Panc1 (cell line): ENCODE results near the gene CRADD. TPM values are rescaled to one million over a fixed set of nuclear protein-coding genes. Genes with fewer than 3 reads are reported as not detected.

Source experiments
- ATAC-seq: fragments of 200-7000 bp; cut with Tn5 transposase; 2 replicates; pipeline ENCODE4 v1.9.1; 2020; ENCODE audit warnings: mild to moderate bottlenecking, moderate library complexity
- BruUV-seq: library from RNA; stranded (reverse); fragments of 400-500 nt; replicated peaks from 2 replicates; lab custom pipeline; 2021; lab: Mats Ljungman, UMichigan
- CTCF ChIA-PET: fragments of 300-600 bp; sonication (Branson Sonifier 250); formaldehyde crosslinking; loops from one replicate; lab custom pipeline; 2022; ENCODE audit warnings: antibody characterized with exemption; lab: Charles Lee
- POLR2A ChIA-PET: fragments of 300-600 bp; sonication (Branson Sonifier 250); formaldehyde crosslinking; loops from one replicate; lab custom pipeline; 2022; ENCODE audit warnings: antibody characterized with exemption; lab: Charles Lee
- DNase-seq: peaks from one replicate; pipeline ENCODE4 v3.0.0-alpha.2; 2010; ENCODE audit warnings: low read depth, low spot score
- H3K27ac ChIP-seq: 2 replicates; pipeline ENCODE4 v1.5.1; 2011; ENCODE audit warnings: mild to moderate bottlenecking, low read length, inconsistent platforms
- H3K27me3 ChIP-seq: fragments of 200-500 bp; sonication (Bioruptor generic); 2 replicates; pipeline ENCODE4 v1.6.0; 2014; ENCODE audit warnings: low read length, inconsistent platforms; ENCODE audit not compliant: control insufficient read depth, insufficient read depth
- H3K36me3 ChIP-seq: fragments of 200-500 bp; sonication (Bioruptor generic); 2 replicates; pipeline ENCODE4 v1.5.1; 2014; ENCODE audit warnings: inconsistent platforms, mild to moderate bottlenecking, low read length, moderate library complexity; ENCODE audit not compliant: control insufficient read depth, insufficient read depth
- H3K4me1 ChIP-seq: 2 replicates; pipeline ENCODE4 v1.5.1; 2011; ENCODE audit warnings: inconsistent platforms, mild to moderate bottlenecking, low read length, moderate library complexity; ENCODE audit not compliant: control insufficient read depth, insufficient read depth
- H3K4me3 ChIP-seq, 2 experiments: 2 replicates each; pipeline ENCODE4 v1.5.1; 2011 to 2012; ENCODE audit warnings: low read depth in 2 of 2, low read length in 2 of 2, mild to moderate bottlenecking in 2 of 2, inconsistent platforms in 1 of 2, moderate library complexity in 1 of 2
- H3K9me3 ChIP-seq: fragments of 200-500 bp; sonication (Bioruptor generic); 2 replicates; pipeline ENCODE4 v1.5.1; 2014; ENCODE audit warnings: low read depth, mild to moderate bottlenecking, inconsistent platforms, low read length, moderate library complexity; ENCODE audit not compliant: control insufficient read depth, insufficient read depth
- CTCF ChIP-seq: fragments of 450-650 bp; IDR thresholded peaks from 2 replicates; pipeline ENCODE4 v1.5.1; 2017; ENCODE audit warnings: mild to moderate bottlenecking
- POLR2AphosphoS5 ChIP-seq: IDR thresholded peaks from 2 replicates; pipeline ENCODE4 v1.6.1; 2012; ENCODE audit warnings: mild to moderate bottlenecking, low read depth, low read length, moderate library complexity
- SIN3A ChIP-seq: IDR thresholded peaks from 2 replicates; pipeline ENCODE4 v1.6.1; 2012; ENCODE audit warnings: low read depth, mild to moderate bottlenecking, low read length, moderate library complexity, borderline replicate concordance; ENCODE audit not compliant: insufficient read depth
- TCF7L2 ChIP-seq: IDR thresholded peaks from 2 replicates; pipeline ENCODE4 v1.6.1; 2011; ENCODE audit warnings: mild to moderate bottlenecking, low read depth, low read length, inconsistent platforms
- in situ Hi-C: cut with HindIII; loops from 2 replicates; pipeline ENCODE4 v1.10.0; 2016; ENCODE audit warnings: low sequenced_read_pairs, low pct_unique_long_range_greater_than_20kb
- intact Hi-C: fragments of 100-400 bp; cut with micrococcal nuclease; formaldehyde crosslinking; loops from one replicate; pipeline ENCODE4 v1.10.0; 2022; ENCODE audit not compliant: unreplicated experiment
- total RNA-seq: library from RNA; stranded (reverse); gene quantifications from one replicate; pipeline ENCODE4 v1.2.1, GENCODE V29; 2021; ENCODE audit not compliant: unreplicated experiment
- TF ChIP-seq, protein P1 (sequence below), 2 experiments: IDR thresholded peaks; 2 replicates each; pipeline ENCODE4 v1.6.1; 2011 to 2012; ENCODE audit warnings: low read depth in 2 of 2, control low read depth in 1 of 2, low read length in 1 of 2, mild to moderate bottlenecking in 1 of 2, moderate library complexity in 1 of 2; ENCODE audit not compliant: insufficient read depth in 1 of 2

The CRADD gene
- total RNA-seq, 1 experiment from 2014 or later = 7.0 TPM

- intact Hi-C loops = no loop called here
- Histone ChIP-seq H3K27me3 (no peaks in the 10 kb centered on the region), H3K4me3 (no peak overlapping the region), H3K4me1 (no peaks in the 10 kb centered on the region), H3K36me3 (no peaks in the 10 kb centered on the region), H3K27ac (no peak overlapping the region), H3K9me3 (no peaks in the 10 kb centered on the region)
- ChIA-PET CTCF (no interaction called here), POLR2A (no interaction called here)
- in situ Hi-C loops = no loop called here
- ATAC-seq = no peak
- BruUV-seq = no TSS peak
- TF ChIP-seq TCF7L2 = no peak
- TF ChIP-seq SIN3A = no peak
- TF ChIP-seq, protein P1, sequence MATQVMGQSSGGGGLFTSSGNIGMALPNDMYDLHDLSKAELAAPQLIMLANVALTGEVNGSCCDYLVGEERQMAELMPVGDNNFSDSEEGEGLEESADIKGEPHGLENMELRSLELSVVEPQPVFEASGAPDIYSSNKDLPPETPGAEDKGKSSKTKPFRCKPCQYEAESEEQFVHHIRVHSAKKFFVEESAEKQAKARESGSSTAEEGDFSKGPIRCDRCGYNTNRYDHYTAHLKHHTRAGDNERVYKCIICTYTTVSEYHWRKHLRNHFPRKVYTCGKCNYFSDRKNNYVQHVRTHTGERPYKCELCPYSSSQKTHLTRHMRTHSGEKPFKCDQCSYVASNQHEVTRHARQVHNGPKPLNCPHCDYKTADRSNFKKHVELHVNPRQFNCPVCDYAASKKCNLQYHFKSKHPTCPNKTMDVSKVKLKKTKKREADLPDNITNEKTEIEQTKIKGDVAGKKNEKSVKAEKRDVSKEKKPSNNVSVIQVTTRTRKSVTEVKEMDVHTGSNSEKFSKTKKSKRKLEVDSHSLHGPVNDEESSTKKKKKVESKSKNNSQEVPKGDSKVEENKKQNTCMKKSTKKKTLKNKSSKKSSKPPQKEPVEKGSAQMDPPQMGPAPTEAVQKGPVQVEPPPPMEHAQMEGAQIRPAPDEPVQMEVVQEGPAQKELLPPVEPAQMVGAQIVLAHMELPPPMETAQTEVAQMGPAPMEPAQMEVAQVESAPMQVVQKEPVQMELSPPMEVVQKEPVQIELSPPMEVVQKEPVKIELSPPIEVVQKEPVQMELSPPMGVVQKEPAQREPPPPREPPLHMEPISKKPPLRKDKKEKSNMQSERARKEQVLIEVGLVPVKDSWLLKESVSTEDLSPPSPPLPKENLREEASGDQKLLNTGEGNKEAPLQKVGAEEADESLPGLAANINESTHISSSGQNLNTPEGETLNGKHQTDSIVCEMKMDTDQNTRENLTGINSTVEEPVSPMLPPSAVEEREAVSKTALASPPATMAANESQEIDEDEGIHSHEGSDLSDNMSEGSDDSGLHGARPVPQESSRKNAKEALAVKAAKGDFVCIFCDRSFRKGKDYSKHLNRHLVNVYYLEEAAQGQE (IDR thresholded peaks at IDR 0.05; ENCODE audit: insufficient read depth in 1 of 2, low read depth in 2 of 2, low read length in 1 of 2) = no peak
- no peak for TF ChIP-seq POLR2AphosphoS5
- TF ChIP-seq CTCF = no peak
- no peak for DNase-seq
Measured at GRCh38 chr12:93793983-93794382, 116.8 kb downstream of the CRADD start.

GRCh38 chr12:93794738-93795137 lies 117.6 kb downstream of the CRADD start:
- no peak overlapping the region for H3K4me3 ChIP-seq
- in situ Hi-C loops (no loop called here), intact Hi-C loops (no loop called here)
- no peak overlapping the region for H3K27ac ChIP-seq
- TF ChIP-seq CTCF = no peak
- TF ChIP-seq, protein P1 (IDR thresholded peaks at IDR 0.05; ENCODE audit: insufficient read depth in 1 of 2, low read depth in 2 of 2, low read length in 1 of 2) = no peak
- TF ChIP-seq TCF7L2 = no peak
- no peak for TF ChIP-seq SIN3A
- no peak for TF ChIP-seq POLR2AphosphoS5
- no peaks in the 10 kb centered on the region for H3K4me1 ChIP-seq
- no TSS peak for BruUV-seq
- no peaks in the 10 kb centered on the region for H3K9me3 ChIP-seq
- POLR2A ChIA-PET = no interaction called here
- H3K27me3 ChIP-seq = no peaks in the 10 kb centered on the region
- H3K36me3 ChIP-seq = no peaks in the 10 kb centered on the region
- ATAC-seq (no peak), DNase-seq (no peak)
- CTCF ChIA-PET = no interaction called here
